Endothelial cell of umbilical vein (primary cell): ENCODE results near the gene FOXD3. TPM values are rescaled to one million over a fixed set of nuclear protein-coding genes. Genes with fewer than 3 reads are reported as not detected.
A peak's percentile ranks its signal among the peaks of the same experiment; 100 is the strongest.

ENCODE experiments used
- BruUV-seq: library from RNA; stranded (reverse); fragments of 400-500 nt; replicated peaks from 2 replicates; lab custom pipeline; 2021; lab: Mats Ljungman, UMichigan
- CTCF ChIA-PET: fragments of 300-600, 350-600 bp; sonication (Branson Sonifier 250); formaldehyde crosslinking; loops from one replicate; lab custom pipeline; 2021; ENCODE audit warnings: antibody characterized with exemption, inconsistent platforms; lab: Charles Lee
- POLR2A ChIA-PET: fragments of 300-600, 350-600 bp; sonication (Branson Sonifier 250); formaldehyde crosslinking; loops from one replicate; lab custom pipeline; 2021; ENCODE audit warnings: antibody characterized with exemption, inconsistent platforms; lab: Charles Lee
- DNase-seq: peaks from one replicate; pipeline ENCODE4 v3.0.0-alpha.2; 2011; ENCODE audit warnings: low read depth, low spot score
- FAIRE-seq: peaks from 2 replicates; lab custom pipeline; 2011; peaks lifted over from hg19 to GRCh38; lab: Jason Lieb, UNC
- H2AFZ ChIP-seq: 2 replicates; pipeline ENCODE4 v1.6.0; 2012; ENCODE audit warnings: low read depth, low read length, control low read depth, inconsistent platforms
- H3K27ac ChIP-seq: 2 replicates; pipeline ENCODE4 v1.5.1; 2011; ENCODE audit warnings: low read depth, mild to moderate bottlenecking, control low read depth, low read length, moderate library complexity; ENCODE audit not compliant: insufficient read depth
- H3K27me3 ChIP-seq, 2 experiments: 2 replicates each; pipeline versions ENCODE4 v1.6.0 to v1.6.1; 2011; ENCODE audit warnings: low read length in 2 of 2, mixed read lengths in 1 of 2; ENCODE audit not compliant: control insufficient read depth in 2 of 2, insufficient read depth in 2 of 2
- H3K36me3 ChIP-seq, 2 experiments: 2 replicates in 1 of 2; 3 replicates in 1 of 2; pipeline ENCODE4 v1.5.1; 2011; ENCODE audit warnings: low read length in 2 of 2, mild to moderate bottlenecking in 1 of 2, moderate library complexity in 1 of 2; ENCODE audit not compliant: control insufficient read depth in 2 of 2, insufficient read depth in 2 of 2; ENCODE audit errors: extremely low read depth in 1 of 2
- H3K4me1 ChIP-seq: 3 replicates; pipeline ENCODE4 v1.5.1; 2011; ENCODE audit warnings: mild to moderate bottlenecking, low read length; ENCODE audit not compliant: control insufficient read depth, insufficient read depth; ENCODE audit errors: extremely low read depth
- H3K4me2 ChIP-seq: 2 replicates; pipeline ENCODE4 v1.6.1; 2011; ENCODE audit warnings: low read length, control low read depth, mixed read lengths; ENCODE audit not compliant: insufficient read depth
- H3K4me3 ChIP-seq, 3 experiments: fragments of 200-600 bp in 1 of 3; sonication (generic), shearing (Covaris generic) in 1 of 3; replicated peaks in 1 of 3; 2 replicates each; pipeline ENCODE4 v1.5.1; 2011 to 2016; ENCODE audit warnings: control low read depth in 3 of 3, low read length in 3 of 3, mild to moderate bottlenecking in 2 of 3, inconsistent platforms in 1 of 3, low read depth in 1 of 3, moderate library complexity in 1 of 3; ENCODE audit not compliant: insufficient read depth in 1 of 3
- H3K79me2 ChIP-seq: 2 replicates; pipeline ENCODE4 v1.6.0; 2012; ENCODE audit warnings: low read length, inconsistent platforms; ENCODE audit not compliant: control insufficient read depth, insufficient read depth
- H3K9ac ChIP-seq: replicated peaks from 2 replicates; pipeline ENCODE3; 2011; ENCODE audit warnings: low read length, control low read depth; ENCODE audit not compliant: insufficient read depth; ENCODE audit errors: extremely low read depth
- H3K9me1 ChIP-seq: replicated peaks from 3 replicates; pipeline ENCODE4 v1.6.0; 2011; ENCODE audit warnings: mild to moderate bottlenecking, low read length; ENCODE audit not compliant: control insufficient read depth, insufficient read depth; ENCODE audit errors: extremely low read depth
- H3K9me3 ChIP-seq: replicated peaks from 2 replicates; pipeline ENCODE4 v1.5.1; 2012; ENCODE audit warnings: low read length, inconsistent platforms; ENCODE audit not compliant: control insufficient read depth, insufficient read depth
- H4K20me1 ChIP-seq: replicated peaks from 2 replicates; pipeline ENCODE3; 2011; ENCODE audit warnings: mild to moderate bottlenecking, low read length; ENCODE audit not compliant: control insufficient read depth, insufficient read depth; ENCODE audit errors: extremely low read depth
- EZH2 ChIP-seq: IDR thresholded peaks from 2 replicates; pipeline ENCODE4 v1.6.1; 2012; ENCODE audit warnings: borderline replicate concordance, low read depth, mild to moderate bottlenecking, moderate library complexity, low read length, inconsistent platforms; ENCODE audit not compliant: severe bottlenecking
- POLR2A ChIP-seq: IDR thresholded peaks from 2 replicates; pipeline ENCODE4 v1.6.1; 2012; ENCODE audit warnings: low read depth, mild to moderate bottlenecking, control low read depth, low read length
- dilution Hi-C: fragments of 300-500 bp; cut with MboI; formaldehyde crosslinking; loops from one replicate; pipeline ENCODE4 v1.15.0; 2019; ENCODE audit warnings: low sequenced_read_pairs; ENCODE audit not compliant: extremely low pct_ligation_motif_present
- intact Hi-C: fragments of 100-400 bp; cut with micrococcal nuclease; formaldehyde crosslinking; loops from one replicate; pipeline ENCODE4 v1.10.0; 2022
- polyA plus RNA-seq, 4 experiments: library from polyadenylated mRNA; depleted of rRNA in 3 of 4; stranded (reverse) in 3 of 4; unstranded in 1 of 4; fragments of >200 nt; gene quantifications; 2 replicates each; pipeline versions ENCODE4 v1.2.1 to v1.2.3, GENCODE V29; 2011 to 2012; ENCODE audit warnings: missing spikeins in 1 of 4
- total RNA-seq: library from RNA; stranded (reverse); gene quantifications from 2 replicates; pipeline ENCODE4 v1.2.3, GENCODE V29; 2021

The FOXD3 gene
- total and polyA plus RNA-seq, 2 donors (not counting 3 experiments of a cell fraction or from before 2014, with no cell fraction given) = not detected

DNA sequence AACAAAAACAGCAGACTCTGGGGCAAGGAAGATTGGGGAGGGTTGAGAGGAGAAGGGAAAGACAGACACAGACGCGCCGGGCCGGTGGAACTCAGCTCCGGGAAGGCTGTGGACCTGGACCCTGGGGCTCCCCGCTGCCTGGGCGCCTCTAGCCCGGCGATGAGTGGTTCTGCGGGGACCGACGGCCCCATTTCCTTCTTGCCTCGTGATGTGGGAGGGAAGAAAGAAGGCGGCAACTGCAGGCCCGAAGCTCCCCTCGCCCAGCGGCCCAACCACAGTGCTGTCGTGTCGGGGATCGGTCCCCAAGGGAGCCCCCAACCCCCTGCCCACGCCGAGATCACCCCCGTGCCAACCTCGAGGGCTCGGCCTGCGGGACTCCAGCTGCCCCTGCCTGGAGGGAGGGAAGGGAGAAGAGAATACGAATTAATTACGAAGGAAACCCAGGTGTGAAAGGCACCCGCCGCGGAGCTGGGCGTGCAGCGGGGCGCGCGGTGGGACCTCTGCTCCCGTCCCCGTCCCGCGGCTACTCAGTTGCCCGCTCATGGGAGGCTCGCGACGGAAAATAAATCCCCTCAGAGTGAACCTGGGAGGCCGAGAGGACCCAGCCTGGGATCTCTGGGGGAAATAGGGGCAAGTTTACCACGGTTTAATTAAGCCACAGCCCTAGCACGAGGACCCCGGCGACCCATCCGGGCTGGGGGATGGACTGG, 7.4 kb downstream of the FOXD3 start:
- ChIA-PET POLR2A (no interaction called here), CTCF (interaction anchor here (0.9 to 2.9 kb wide), 5 partner anchors 8 to 208 kb away, joined by 3 to 14 read pairs (median 7); partner anchors contain the start of gene FOXD3)
- no peak for DNase-seq
- Histone ChIP-seq H3K27ac (no peak overlapping the region), H3K36me3 (no peaks in the 10 kb centered on the region), H3K27me3 (peaks cover 75 to 94% of the 10 kb centered on the region in 2 experiments), H2AFZ (no peak overlapping the region), H3K9ac (no peak overlapping the region), H4K20me1 (peaks cover 9% of the 10 kb centered on the region), H3K4me2 (no peak overlapping the region), H3K79me2 (no peaks in the 10 kb centered on the region), H3K9me3 (no peaks in the 10 kb centered on the region), H3K4me3 (no peak overlapping the region), H3K4me1 (no peaks in the 10 kb centered on the region), H3K9me1 (no peaks in the 10 kb centered on the region)
- BruUV-seq = no TSS peak
- TF ChIP-seq POLR2A (no peak), EZH2 (peak; percentile 99)
- no peak for FAIRE-seq
- intact Hi-C loops (loop anchor here (2.0 kb wide), 1 partner anchor 37 kb away; the partner anchor contains the start of gene ALG6), dilution Hi-C loops (no loop called here)

DNA sequence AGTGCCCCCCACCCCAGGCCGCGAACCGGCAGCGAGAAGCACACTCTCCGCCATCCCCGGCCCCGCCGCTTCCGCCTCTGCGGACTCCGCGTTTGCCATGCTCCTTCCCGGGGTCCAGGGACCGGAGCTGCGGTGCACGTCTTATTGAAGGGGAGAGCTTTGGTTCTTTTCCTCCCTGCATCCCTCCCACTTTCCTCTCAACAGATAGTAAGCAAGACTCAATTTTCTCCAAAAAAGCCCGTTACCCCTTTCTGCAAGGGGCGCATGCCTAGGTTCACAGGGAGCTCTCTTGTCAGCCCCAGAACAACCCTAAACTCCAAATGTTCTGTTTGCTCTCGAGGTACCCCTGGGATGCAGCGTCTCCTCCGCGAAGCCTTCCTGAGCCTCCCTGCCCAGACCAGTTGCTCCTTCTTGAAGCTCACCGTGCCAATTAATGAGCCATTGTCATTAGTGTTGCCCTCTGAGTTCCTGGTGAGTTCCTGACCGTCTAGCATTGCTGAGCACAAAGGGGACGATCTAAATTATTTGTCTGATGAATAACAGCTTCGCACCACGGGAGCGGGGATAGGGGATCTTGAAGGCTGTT, 8.1 kb downstream of the FOXD3 start:
- ChIA-PET CTCF (interaction anchor here (0.9 to 2.9 kb wide), 5 partner anchors 9 to 207 kb away, joined by 3 to 14 read pairs (median 5); partner anchors contain the start of gene FOXD3), POLR2A (no interaction called here)
- Histone ChIP-seq H3K9me1 (no peaks in the 10 kb centered on the region), H3K27ac (no peak overlapping the region), H3K4me2 (no peak overlapping the region), H3K27me3 (peaks cover 78 to 89% of the 10 kb centered on the region in 2 experiments), H3K4me3 (no peak overlapping the region), H3K79me2 (no peaks in the 10 kb centered on the region), H3K9ac (no peak overlapping the region), H4K20me1 (peaks cover 9% of the 10 kb centered on the region), H3K4me1 (no peaks in the 10 kb centered on the region), H2AFZ (no peak overlapping the region), H3K36me3 (no peaks in the 10 kb centered on the region), H3K9me3 (no peaks in the 10 kb centered on the region)
- FAIRE-seq = no peak
- DNase-seq = no peak
- intact Hi-C loops = no loop called here
- TF ChIP-seq POLR2A (no peak), EZH2 (peak; percentile 79)
- dilution Hi-C loops = no loop called here
- BruUV-seq = no TSS peak
